Measurements from ENCODE around the gene ZCCHC10.
"Not testable (repeated sequence)": the region's sequence is repeated elsewhere in the genome, so short reads cannot be mapped to it uniquely, and the experiment has no call there.

The ZCCHC10 gene

GRCh38 chr5:132972436-132972828 lies 53.9 kb downstream of the ZCCHC10 start:
- H3K9me3 Mint-ChIP-seq; H3K4me3 Mint-ChIP-seq; H3K27ac Mint-ChIP-seq; H3K36me3 Mint-ChIP-seq (ENCODE audit: low read depth); H3K27me3 Mint-ChIP-seq; ATAC-seq; H3K4me1 Mint-ChIP-seq; DNase-seq: not testable (repeated sequence)

- H3K4me3 Mint-ChIP-seq, result no peak overlapping the region
- no peaks in the 10 kb centered on the region for H3K4me1 Mint-ChIP-seq
- no peaks in the 10 kb centered on the region for H3K36me3 Mint-ChIP-seq (ENCODE audit: low read depth)
- ATAC-seq (no peak), DNase-seq (no peak)
- peaks cover 1% of the 10 kb centered on the region for H3K9me3 Mint-ChIP-seq
- no peak overlapping the region for H3K27ac Mint-ChIP-seq
- H3K27me3 Mint-ChIP-seq, result no peaks in the 10 kb centered on the region
These were observed 54.6 kb downstream of the ZCCHC10 start for GRCh38 chr5:132971483-132972435.

- Mint-ChIP-seq H3K4me3 (no peak overlapping the region), H3K27me3 (no peaks in the 10 kb centered on the region), H3K9me3 (no peaks in the 10 kb centered on the region), H3K27ac (no peak overlapping the region), H3K36me3 (ENCODE audit: low read depth) (peaks cover 4% of the 10 kb centered on the region), H3K4me1 (peaks cover 19% of the 10 kb centered on the region)
- no peak for DNase-seq
- ATAC-seq, result no peak
These were observed 61.2 kb downstream of the ZCCHC10 start for GRCh38 chr5:132965120-132965519.

- no peaks in the 10 kb centered on the region for H3K27me3 Mint-ChIP-seq
- H3K27ac Mint-ChIP-seq, result peak within 1 kb of the TSS; percentile 98
- H3K9me3 Mint-ChIP-seq, result no peaks in the 10 kb centered on the region
- H3K36me3 Mint-ChIP-seq (ENCODE audit: low read depth), result peaks cover 8% of the 10 kb centered on the region
- peak within 1 kb of the TSS; percentile 91 for H3K4me3 Mint-ChIP-seq
- DNase-seq, result peak; percentile 91
- peaks cover 32% of the 10 kb centered on the region for H3K4me1 Mint-ChIP-seq
- ATAC-seq, result peak; percentile 93
These were observed 62.9 kb downstream of the ZCCHC10 start, which contains the start of gene AFF4 for GRCh38 chr5:132963171-132964104. Gene AFF4, minus strand, starts transcription at chr5:132963634. Its CDS starts 26,445 bp downstream, at chr5:132937189.

- DNase-seq (peak; percentile 18), ATAC-seq (no peak)
- Mint-ChIP-seq H3K9me3 (no peaks in the 10 kb centered on the region), H3K4me3 (peak overlapping the region; percentile 91), H3K4me1 (peaks cover 36% of the 10 kb centered on the region), H3K27ac (peak overlapping the region; percentile 98), H3K36me3 (ENCODE audit: low read depth) (peaks cover 8% of the 10 kb centered on the region), H3K27me3 (no peaks in the 10 kb centered on the region)
These were observed 63.8 kb downstream of the ZCCHC10 start for GRCh38 chr5:132962429-132963021.

GRCh38 chr5:132961887-132962286 lies 64.5 kb downstream of the ZCCHC10 start:
- H3K9me3 Mint-ChIP-seq, result no peaks in the 10 kb centered on the region
- peaks cover 8% of the 10 kb centered on the region for H3K36me3 Mint-ChIP-seq (ENCODE audit: low read depth)
- no peaks in the 10 kb centered on the region for H3K27me3 Mint-ChIP-seq
- H3K4me3 Mint-ChIP-seq, result peak overlapping the region; percentile 91
- peak overlapping the region; percentile 98 for H3K27ac Mint-ChIP-seq
- ATAC-seq (no peak), DNase-seq (no peak)
- peaks cover 36% of the 10 kb centered on the region for H3K4me1 Mint-ChIP-seq

GRCh38 chr5:132961123-132961815 lies 65.1 kb downstream of the ZCCHC10 start:
- not testable (repeated sequence) for H3K9me3 Mint-ChIP-seq; H3K27me3 Mint-ChIP-seq; H3K36me3 Mint-ChIP-seq (ENCODE audit: low read depth); DNase-seq; ATAC-seq
- Mint-ChIP-seq H3K4me3 (peak overlapping the region; percentile 91), H3K27ac (peak overlapping the region; percentile 98), H3K4me1 (peaks cover 36% of the 10 kb centered on the region)

GRCh38 chr5:132956166-132956799 lies 70.1 kb downstream of the ZCCHC10 start:
- Mint-ChIP-seq H3K4me1 (peaks cover 49% of the 10 kb centered on the region), H3K36me3 (ENCODE audit: low read depth) (peaks cover 15% of the 10 kb centered on the region)
- not testable (repeated sequence) for H3K27ac Mint-ChIP-seq, DNase-seq, ATAC-seq, H3K4me3 Mint-ChIP-seq, H3K27me3 Mint-ChIP-seq, H3K9me3 Mint-ChIP-seq

- Mint-ChIP-seq H3K4me3 (no peak overlapping the region), H3K27ac (no peak overlapping the region), H3K4me1 (peaks cover 34% of the 10 kb centered on the region), H3K9me3 (no peaks in the 10 kb centered on the region), H3K27me3 (no peaks in the 10 kb centered on the region), H3K36me3 (ENCODE audit: low read depth) (peaks cover 13% of the 10 kb centered on the region)
- ATAC-seq, result no peak
- no peak for DNase-seq
These were observed 72.6 kb downstream of the ZCCHC10 start for GRCh38 chr5:132953710-132954109.

GRCh38 chr5:132952829-132953228 lies 73.5 kb downstream of the ZCCHC10 start:
- Mint-ChIP-seq H3K4me3 (no peak overlapping the region), H3K27me3 (no peaks in the 10 kb centered on the region), H3K9me3 (no peaks in the 10 kb centered on the region), H3K4me1 (peaks cover 31% of the 10 kb centered on the region), H3K27ac (no peak overlapping the region), H3K36me3 (ENCODE audit: low read depth) (peaks cover 13% of the 10 kb centered on the region)
- ATAC-seq, result no peak
- no peak for DNase-seq

GRCh38 chr5:132951897-132952296 lies 74.5 kb downstream of the ZCCHC10 start:
- H3K4me1 Mint-ChIP-seq, result peaks cover 32% of the 10 kb centered on the region
- no peak overlapping the region for H3K4me3 Mint-ChIP-seq
- H3K27ac Mint-ChIP-seq, result no peak overlapping the region
- DNase-seq, result no peak
- H3K27me3 Mint-ChIP-seq, result no peaks in the 10 kb centered on the region
- ATAC-seq, result no peak
- H3K36me3 Mint-ChIP-seq (ENCODE audit: low read depth), result peaks cover 13% of the 10 kb centered on the region
- no peaks in the 10 kb centered on the region for H3K9me3 Mint-ChIP-seq

GRCh38 chr5:132949136-132949535 lies 77.2 kb downstream of the ZCCHC10 start:
- no peak for ATAC-seq
- no peak for DNase-seq
- Mint-ChIP-seq H3K9me3 (no peaks in the 10 kb centered on the region), H3K27me3 (no peaks in the 10 kb centered on the region), H3K4me3 (no peak overlapping the region), H3K36me3 (ENCODE audit: low read depth) (peaks cover 10% of the 10 kb centered on the region), H3K27ac (no peak overlapping the region), H3K4me1 (peaks cover 44% of the 10 kb centered on the region)

GRCh38 chr5:132947671-132948070 lies 78.7 kb downstream of the ZCCHC10 start:
- no peaks in the 10 kb centered on the region for H3K9me3 Mint-ChIP-seq
- no peak overlapping the region for H3K27ac Mint-ChIP-seq
- peaks cover 7% of the 10 kb centered on the region for H3K36me3 Mint-ChIP-seq (ENCODE audit: low read depth)
- H3K4me1 Mint-ChIP-seq, result peaks cover 42% of the 10 kb centered on the region
- no peak overlapping the region for H3K4me3 Mint-ChIP-seq
- no peaks in the 10 kb centered on the region for H3K27me3 Mint-ChIP-seq
- DNase-seq, result no peak
- ATAC-seq, result no peak
